Urothelium cell line (cell line): ENCODE results near the gene AK8.
A peak's percentile ranks its signal among the peaks of the same experiment; 100 is the strongest.
"Not testable (repeated sequence)": the region's sequence is repeated elsewhere in the genome, so short reads cannot be mapped to it uniquely, and the experiment has no call there.

ENCODE experiments used
- DNase-seq: peaks from one replicate; pipeline ENCODE4 v3.0.0; 2011; ENCODE audit warnings: low spot score, mixed read lengths
- FAIRE-seq: peaks from 2 replicates; lab custom pipeline; 2011; peaks lifted over from hg19 to GRCh38; lab: Jason Lieb, UNC

AK8 gene

GRCh38 chr9:132776891-132777290 is 101.2 kb downstream of the AK8 start:
- FAIRE-seq: no peak
- no peak for DNase-seq

DNA sequence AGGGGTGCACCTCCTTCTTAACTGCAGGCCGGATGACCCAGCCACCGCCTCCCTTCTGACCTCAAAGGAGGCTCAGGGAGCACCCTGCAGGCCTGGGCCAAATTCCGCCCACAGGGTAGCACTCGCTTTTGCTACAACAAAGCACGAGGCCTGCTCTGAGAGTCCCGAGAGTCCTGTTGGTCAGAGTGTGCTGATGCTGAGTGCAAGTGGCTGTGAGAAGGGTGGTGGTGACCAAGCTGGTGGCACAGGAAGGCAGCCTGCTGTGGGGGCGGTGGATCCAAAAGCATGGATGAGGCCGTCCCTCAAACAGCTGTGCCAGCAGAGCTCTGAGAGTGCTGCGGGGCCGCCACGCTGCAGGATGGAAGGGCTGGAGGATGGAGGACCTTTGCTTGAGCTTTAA is 101.8 kb downstream of the AK8 start:
- no peak for FAIRE-seq

GRCh38 chr9:132775720-132776119 is 102.4 kb downstream of the AK8 start:
- FAIRE-seq (no peak), DNase-seq (no peak)

More for the DNA sequence above, 101.8 kb downstream of the AK8 start:
- no peak for DNase-seq

DNA sequence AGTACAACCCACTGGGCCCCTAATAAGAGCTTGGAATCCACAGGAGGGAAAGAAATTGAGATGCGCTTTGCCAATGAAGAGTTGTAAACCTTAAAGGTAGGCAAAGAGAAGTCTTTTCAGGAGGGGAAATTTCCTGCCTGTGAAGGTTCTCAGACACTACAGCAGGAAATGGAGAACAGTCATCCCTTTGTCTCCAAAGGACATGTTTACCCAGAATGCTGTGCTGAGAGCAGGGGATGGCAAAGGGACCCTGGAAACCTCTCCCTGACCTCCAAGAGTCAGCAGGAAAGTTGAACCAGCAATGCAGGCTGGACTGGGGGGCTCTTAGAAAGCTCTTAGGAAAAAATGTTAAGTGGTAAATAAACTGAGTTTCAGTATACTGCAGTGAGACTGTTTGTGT is 103.2 kb downstream of the AK8 start:
- FAIRE-seq: no peak
- no peak for DNase-seq

DNA sequence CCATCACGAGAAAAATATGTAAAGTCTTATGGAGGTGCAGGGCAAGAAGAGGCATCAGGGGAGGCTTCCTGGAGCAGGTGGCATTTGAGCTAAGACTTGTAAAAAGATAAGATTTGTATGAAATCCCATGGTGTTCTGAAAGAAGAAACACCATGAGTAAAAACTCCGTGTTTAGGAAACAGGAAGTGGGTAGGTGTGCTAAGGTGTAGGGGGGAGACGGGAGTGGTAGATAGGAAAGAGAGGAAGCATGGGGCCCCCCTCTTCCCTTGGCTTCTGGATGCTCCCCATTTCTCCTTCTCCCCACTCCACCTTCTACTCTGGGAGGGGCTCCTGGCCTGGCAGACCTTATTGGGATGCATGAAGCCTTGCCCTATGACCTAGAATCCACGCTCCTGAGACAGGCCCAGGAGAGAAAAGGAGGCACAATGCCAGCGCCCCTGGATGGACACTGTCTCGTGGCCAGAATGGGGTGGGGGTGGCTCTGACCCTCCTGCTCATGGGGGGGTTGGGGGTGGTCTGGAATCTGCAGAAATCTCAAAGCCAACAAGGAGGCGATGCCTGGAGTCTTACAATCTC is 104.2 kb downstream of the AK8 start:
- no peak for FAIRE-seq

DNA sequence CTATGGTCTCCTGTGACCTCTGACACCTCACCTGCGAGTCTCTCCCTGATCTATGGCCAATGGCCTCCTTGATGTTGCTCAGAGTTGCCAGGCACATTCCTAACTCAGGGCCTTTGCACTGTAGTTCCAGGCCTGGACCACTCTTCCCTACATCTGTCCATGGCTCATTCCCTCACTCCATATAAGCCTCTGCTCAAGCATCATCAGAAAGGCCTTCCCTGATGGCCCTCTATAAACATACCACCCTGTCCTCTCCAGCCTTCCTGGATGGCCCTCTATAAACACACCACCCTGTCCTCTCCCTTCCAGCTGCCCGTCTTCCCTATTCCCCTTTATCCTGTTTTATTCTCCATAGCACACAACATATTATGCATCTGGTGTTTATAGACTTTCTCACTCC is 105.0 kb downstream of the AK8 start:
- FAIRE-seq: no peak
- DNase-seq: no peak

More for the DNA sequence above, 104.2 kb downstream of the AK8 start:
- no peak for DNase-seq

DNA sequence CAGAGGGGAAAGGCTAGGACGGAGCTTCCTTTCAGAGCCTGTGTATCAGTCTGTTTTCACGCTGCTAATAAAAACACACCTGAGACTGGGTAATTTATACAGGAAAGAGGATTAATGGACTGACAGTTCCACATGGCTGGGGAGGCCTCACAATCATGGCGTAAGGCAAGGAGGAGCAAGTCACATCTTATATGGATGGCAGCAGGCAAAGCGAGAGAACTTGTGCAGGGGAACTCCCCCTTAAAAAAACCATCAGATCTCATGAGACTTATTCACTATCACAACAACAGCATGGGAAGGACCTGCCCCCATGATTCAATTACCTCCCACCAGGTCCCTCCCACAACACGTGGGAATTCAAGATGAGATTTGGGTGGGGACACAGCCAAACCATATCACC is 106.3 kb downstream of the AK8 start:
- FAIRE-seq, DNase-seq: not testable (repeated sequence)

DNA sequence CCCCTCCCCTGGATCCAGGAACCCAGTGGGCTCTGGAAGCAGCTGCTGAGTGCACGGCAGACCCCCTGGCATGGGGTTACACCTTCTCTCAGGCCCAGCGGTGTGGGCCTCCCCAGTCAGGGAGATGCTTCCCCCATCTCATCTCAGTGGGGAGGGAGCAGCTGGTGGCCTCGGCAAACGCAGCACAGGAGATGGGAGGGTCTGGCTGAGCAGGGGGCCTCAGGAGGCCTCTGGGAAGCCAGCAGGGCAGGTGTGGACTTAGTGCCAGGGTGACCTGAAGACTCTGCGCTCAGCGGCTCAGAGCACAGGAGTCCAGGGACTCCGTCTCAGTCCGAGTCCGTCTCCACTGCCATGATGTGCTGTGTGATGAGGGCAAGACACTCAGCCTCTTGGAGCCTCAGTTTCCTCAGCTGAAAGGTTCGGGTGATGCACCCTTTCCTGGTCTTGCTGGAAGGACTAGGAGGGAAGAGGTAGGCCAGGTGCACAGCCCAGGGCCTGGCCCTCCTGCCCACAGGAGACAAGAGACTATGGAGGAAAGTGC is 107.2 kb downstream of the AK8 start:
- no peak for DNase-seq
- FAIRE-seq: no peak

- DNase-seq (peak; percentile 48), FAIRE-seq (no peak)
Measured at GRCh38 chr9:132769906-132770769, 107.9 kb downstream of the AK8 start.

- DNase-seq (peak; percentile 53), FAIRE-seq (no peak)
Measured at GRCh38 chr9:132768932-132769905, 108.9 kb downstream of the AK8 start.

GRCh38 chr9:132763574-132763973 is 114.5 kb downstream of the AK8 start:
- FAIRE-seq: no peak
- no peak for DNase-seq

DNA sequence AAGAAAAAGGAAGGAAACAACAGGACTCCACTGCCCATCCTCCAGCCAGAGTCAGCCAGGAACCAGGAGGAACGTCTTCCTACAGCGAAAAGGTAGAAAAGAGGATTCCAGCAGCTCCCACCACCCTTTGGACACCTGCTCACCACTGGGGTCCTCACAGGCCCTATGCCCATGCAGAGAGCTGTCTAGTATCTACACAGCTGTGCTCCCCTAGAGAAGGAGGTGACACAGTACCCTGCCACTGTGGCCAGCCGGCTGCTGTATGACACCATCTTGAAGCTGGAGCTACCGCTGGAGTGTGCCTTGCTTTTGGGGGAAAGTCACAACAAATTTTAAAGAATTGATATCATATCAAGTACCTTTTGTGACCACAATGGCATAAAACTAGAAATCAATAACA is 115.2 kb downstream of the AK8 start:
- DNase-seq: no peak
- FAIRE-seq: no peak

DNA sequence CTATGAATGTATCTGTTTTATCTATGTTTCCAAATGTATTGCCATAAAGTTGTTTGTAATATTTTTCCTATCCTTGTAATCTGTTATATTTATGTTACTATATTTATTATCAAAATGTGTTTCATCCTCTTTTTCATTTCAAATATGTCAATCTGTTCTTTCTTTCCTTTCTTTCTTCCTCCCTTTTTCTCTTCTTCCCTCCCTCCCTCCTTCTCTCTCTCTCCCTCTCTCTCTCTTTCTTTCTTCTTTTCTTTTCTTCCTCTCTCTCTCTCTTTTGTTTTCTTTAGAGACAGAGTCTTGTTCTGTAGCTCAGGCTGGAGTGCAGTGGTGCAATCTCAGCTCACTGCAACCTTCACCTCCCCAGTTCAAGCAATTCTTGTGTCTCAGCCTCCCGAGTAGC is 116.5 kb downstream of the AK8 start:
- FAIRE-seq: no peak
- DNase-seq: no peak

- DNase-seq (no peak), FAIRE-seq (no peak)
Measured at GRCh38 chr9:132760057-132760456, 118.0 kb downstream of the AK8 start.

- FAIRE-seq: no peak
Measured at GRCh38 chr9:132757016-132757415, 121.1 kb downstream of the AK8 start.

DNA sequence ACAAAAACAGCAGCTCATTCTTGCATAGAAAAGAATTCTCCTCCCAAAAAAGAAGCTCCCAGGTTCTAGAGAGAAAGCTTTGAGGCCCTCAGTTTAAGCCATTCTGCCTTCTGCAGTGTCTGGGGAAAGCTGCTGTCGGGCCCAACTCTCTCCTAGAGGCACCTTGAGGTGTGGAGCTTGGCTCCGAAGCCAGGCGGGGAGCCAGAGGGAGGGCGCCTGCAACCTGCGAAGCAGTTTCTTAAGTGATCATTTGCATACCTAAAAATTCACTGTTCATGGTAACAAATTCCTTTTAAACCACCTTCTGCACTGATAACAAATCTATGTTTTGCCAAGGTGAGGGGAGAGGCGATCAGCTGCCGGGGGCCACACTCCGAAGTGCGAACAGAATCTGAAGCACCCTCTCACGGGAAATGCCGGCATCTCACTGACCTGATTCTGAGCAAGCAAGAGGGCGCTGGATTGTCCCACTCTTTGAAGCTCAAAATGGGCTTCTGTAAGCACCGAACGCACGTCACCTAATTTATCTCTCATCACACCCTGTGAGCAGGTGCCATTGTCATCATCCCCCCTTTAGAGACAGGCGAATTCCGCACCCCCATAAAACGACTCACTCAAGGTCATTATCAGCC is 121.8 kb downstream of the AK8 start:
- no peak for FAIRE-seq
- no peak for DNase-seq

More at GRCh38 chr9:132757016-132757415, 121.1 kb downstream of the AK8 start:
- no peak for DNase-seq

- DNase-seq: no peak
- FAIRE-seq: no peak
Measured at GRCh38 chr9:132755096-132755495, 123.0 kb downstream of the AK8 start.

DNA sequence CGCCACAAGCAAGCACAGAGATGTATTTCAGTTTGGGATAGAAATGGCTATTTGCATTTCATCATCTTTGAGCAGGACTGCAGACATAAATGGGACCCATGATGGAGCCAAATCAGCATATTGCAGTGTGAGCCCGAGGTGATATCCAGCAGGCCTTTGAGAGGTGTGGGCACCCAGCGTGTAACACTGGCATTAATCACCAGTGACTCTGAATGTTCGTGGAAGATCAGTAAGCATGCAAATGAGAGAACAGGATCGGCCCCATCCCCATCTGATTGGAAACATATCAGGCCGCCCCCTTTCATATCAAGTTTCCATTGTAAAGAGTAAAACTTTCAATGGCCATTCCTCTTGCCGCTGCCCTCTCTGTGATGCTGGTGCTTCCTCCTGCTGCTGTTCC is 123.8 kb downstream of the AK8 start:
- FAIRE-seq: no peak
- no peak for DNase-seq

DNA sequence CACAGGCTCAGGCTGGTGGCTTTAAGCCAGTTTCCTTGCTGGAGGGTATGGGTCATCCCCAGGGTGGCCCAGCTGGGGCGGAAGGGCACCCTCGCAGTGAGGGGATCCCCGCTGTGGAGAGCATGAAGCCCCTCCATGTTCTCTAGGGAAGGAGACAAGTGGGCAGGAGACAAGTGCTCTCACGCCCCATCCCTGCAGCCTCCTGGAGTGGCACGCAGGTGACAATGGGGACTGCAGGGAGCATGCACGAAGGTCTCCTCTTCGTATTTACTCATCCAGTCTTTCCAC is 124.5 kb downstream of the AK8 start:
- no peak for FAIRE-seq
- no peak for DNase-seq

DNA sequence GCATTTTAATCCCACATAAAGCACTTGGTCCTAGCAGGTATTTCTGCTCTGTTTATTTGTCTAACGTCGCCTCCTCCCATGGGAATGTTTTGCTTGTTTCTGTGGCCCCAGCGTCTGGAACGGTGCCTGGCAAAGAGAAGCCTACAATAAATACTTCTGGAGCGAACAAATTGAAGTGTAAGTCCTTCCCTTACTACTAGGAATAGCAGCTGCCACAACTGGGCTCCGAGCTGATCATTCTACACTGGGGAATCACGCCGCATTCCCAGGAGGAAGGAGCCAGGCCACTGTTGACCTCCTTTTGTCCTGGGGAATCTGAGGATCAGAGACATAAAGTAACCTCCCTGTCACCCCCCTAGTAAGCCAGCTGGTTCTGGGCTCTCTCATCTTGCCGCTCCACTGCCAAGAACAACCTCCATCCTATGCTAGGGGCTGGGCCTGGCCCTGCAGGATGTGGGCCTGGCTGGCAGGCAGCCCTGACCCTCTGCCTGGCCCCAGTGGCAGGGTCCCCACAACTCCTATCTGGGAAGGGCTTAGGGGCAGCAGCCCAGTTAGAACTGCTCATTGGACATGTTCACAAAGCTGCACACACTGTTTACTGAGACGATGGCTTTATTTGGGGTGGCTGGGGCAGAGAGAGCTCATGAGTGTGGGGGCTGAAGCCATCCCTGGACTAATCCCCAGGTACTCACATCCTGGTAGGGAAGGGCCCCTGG is 125.0 kb downstream of the AK8 start:
- FAIRE-seq: peak; percentile 30
- DNase-seq: no peak
